ENCODE measurements around the gene HAAO. TPM values are rescaled to one million over a fixed set of nuclear protein-coding genes. Genes with fewer than 3 reads are reported as not detected.

The HAAO gene
- total and polyA plus RNA-seq, 2 donors from 2014 or later: 16.2 to 57.2 TPM

DNA sequence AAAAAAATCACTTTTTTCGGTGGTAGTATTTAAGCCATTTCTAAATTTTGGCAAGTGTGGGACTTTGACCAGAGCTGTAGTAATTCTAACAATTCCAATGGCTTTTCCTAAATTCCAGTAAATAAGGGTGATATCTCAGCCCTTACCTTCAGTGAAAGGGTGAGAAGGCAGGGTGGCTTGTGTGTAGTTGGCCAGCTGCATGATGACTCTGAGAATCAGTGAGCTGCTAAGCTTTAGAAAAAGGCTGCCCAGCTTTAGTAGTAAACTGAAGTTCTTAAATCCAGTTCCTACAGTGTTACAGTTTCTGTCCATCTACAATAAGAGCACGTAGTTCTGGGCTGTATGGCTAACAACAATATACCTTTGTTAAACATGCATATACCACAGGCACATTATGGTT lies 70.5 kb downstream of the HAAO start:
- DNase-seq (no peak), FAIRE-seq (no peak)
- Histone ChIP-seq H3K4me3 (ENCODE audit: low read length in 3 of 3) (no peak overlapping the region), H3K9ac (ENCODE audit: low read length in 3 of 3) (no peak overlapping the region), H3K27me3 (ENCODE audit: control insufficient read depth, insufficient read depth, low read length) (no peaks in the 10 kb centered on the region), H3K4me1 (ENCODE audit: control insufficient read depth in 2 of 3, insufficient read depth in 2 of 3, low read depth in 1 of 3, low read length in 3 of 3) (no peaks in the 10 kb centered on the region), H3K9me3 (ENCODE audit: control insufficient read depth in 2 of 3, insufficient read depth in 1 of 3, low read length in 3 of 3) (no peaks in the 10 kb centered on the region), H3K36me3 (ENCODE audit: control insufficient read depth in 2 of 3, insufficient read depth in 3 of 3, low read length in 3 of 3) (no peaks in the 10 kb centered on the region), H3K27ac (ENCODE audit: low read depth in 2 of 2, low read length in 2 of 2) (peak overlapping the region in 1 of 2 donors; percentile 7)
- intact Hi-C loops (cut with DNase I): no loop called here
- TF ChIP-seq, protein P1, sequence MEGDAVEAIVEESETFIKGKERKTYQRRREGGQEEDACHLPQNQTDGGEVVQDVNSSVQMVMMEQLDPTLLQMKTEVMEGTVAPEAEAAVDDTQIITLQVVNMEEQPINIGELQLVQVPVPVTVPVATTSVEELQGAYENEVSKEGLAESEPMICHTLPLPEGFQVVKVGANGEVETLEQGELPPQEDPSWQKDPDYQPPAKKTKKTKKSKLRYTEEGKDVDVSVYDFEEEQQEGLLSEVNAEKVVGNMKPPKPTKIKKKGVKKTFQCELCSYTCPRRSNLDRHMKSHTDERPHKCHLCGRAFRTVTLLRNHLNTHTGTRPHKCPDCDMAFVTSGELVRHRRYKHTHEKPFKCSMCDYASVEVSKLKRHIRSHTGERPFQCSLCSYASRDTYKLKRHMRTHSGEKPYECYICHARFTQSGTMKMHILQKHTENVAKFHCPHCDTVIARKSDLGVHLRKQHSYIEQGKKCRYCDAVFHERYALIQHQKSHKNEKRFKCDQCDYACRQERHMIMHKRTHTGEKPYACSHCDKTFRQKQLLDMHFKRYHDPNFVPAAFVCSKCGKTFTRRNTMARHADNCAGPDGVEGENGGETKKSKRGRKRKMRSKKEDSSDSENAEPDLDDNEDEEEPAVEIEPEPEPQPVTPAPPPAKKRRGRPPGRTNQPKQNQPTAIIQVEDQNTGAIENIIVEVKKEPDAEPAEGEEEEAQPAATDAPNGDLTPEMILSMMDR (IDR thresholded peaks at IDR 0.05; ENCODE audit: borderline replicate concordance, extremely low read depth, insufficient read depth): no peak

Other genes with a start within 250 kb of the HAAO start
- gene MTA3, start 224.0 kb downstream of the HAAO start, total RNA-seq: 35.2 TPM
- 27.7 TPM for gene MTA3, start 224.0 kb downstream of the HAAO start, polyA plus RNA-seq (ENCODE audit: insufficient read depth, low read depth, low replicate concordance)
- 2.5 TPM for gene OXER1, start 28.4 kb downstream of the HAAO start, total RNA-seq
- 5.4 TPM for gene OXER1, start 28.4 kb downstream of the HAAO start, polyA plus RNA-seq (ENCODE audit: insufficient read depth, low read depth, low replicate concordance)